Measurements from ENCODE around the gene OBP2B.
"Not testable (repeated sequence)": the region's sequence is repeated elsewhere in the genome, so short reads cannot be mapped to it uniquely, and the experiment has no call there.

DNA sequence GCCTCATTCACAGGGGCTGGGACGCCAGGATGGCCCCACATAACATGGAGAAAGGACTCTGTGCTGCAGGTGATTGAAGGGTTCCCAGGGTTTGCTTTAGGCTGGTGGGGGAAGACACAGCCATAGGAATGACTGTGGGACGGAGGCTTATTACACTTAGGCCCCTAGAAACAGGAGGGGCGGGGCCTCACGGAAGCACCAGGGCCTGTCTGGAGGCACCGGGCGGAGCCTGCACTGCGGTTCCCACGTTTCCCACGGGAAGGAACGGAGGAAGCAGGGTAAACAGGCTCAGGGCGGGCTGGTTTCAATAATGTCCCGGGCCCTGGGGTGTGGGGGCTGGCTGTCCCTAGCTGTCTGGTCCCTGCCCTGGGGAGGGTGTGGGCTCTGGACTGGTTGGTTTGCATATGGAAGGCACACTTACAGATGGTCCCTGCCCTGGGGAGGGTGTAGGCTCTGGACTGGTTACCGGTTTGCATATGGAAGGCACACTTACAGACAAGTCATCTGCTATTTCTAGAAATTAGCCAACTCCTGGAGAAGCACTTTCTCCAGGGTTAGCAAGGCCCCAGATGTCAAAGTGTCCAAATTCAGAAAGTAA lies 14.2 kb upstream of the OBP2B start:
- not testable (repeated sequence) for TF ChIP-seq CTCF, POLR2A, EP300, POLR2AphosphoS5 (IDR thresholded peaks at IDR 0.05)

Measured in suprapubic skin (tissue), 4 donors.